NK-92 (cell line): Measurements from ENCODE around the gene ADCY10.

Experiments
- DNase-seq: peaks from one replicate; lab custom pipeline; 2025; ENCODE audit not compliant: unreplicated experiment; lab: John Stamatoyannopoulos, UW

The ADCY10 gene

DNA sequence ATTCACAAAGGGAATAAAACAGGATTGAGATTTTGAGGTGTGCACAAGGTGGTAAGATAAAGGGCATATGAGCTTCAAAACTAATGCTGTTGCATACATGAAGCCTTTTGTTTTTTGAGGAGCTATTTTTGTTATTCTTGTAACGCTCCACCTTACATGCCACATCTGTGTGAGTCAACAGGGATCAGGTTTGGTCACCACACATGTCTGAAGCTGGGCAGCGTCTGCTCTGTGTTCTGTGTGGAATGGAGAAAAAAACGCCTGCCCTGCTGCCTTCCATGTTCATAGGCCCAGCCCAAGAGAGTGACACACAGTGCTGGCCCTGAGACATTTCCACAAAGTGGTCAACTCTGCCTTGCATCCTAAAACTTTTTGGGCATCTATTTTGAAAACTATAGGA, 124.4 kb downstream of the ADCY10 start:
- DNase-seq, result no peak

DNA sequence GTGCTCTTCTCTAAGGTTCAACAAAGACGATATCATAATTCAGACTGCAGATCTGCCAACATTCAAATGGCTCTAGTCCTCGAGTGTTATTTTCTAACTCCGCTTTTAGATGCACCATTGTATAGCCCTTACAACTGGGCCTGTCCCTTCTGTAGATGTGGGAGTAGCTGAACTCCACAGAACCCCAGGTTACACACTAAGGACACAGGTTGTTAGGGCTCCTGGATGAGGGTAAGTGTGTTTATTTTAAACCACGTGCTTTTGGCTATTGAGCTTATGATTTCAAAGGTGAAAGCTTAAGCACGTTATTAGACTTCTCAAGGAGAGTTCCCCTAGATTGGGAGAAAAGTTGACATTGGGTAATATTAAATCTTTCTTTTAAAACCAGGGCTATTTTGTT, 127.4 kb downstream of the ADCY10 start:
- DNase-seq, result no peak

DNA sequence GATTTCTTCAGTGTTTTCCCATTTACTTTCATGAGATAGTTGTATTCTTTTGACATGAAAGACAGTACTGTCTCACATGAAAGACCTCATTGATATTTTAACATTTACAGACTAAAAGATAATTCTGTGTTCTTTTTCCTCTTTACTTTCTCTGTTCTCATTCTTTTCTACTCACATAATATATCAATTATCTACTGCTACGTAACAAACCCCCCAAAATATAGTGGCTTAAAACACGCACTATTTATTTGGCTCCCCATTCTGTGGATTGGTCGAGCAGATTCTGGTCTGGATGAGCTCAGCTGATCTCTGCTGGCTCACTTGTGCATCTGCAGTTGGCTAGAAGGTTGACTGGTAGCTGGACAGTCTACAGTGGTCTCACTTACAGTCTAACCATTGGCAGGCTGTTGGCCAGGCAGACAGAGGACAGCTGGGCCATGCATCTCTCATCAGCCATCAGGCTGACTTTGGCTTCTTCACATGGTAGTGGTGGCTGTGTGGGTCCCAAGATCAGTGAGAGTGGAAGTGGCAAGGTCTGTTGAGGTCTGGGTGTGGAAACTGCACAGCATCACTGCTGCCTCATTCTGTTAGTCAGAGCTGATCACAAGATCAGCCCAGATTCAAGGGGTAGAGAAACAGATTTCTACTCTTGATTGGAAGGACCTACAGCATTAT, 128.9 kb downstream of the ADCY10 start:
- no peak for DNase-seq

DNA sequence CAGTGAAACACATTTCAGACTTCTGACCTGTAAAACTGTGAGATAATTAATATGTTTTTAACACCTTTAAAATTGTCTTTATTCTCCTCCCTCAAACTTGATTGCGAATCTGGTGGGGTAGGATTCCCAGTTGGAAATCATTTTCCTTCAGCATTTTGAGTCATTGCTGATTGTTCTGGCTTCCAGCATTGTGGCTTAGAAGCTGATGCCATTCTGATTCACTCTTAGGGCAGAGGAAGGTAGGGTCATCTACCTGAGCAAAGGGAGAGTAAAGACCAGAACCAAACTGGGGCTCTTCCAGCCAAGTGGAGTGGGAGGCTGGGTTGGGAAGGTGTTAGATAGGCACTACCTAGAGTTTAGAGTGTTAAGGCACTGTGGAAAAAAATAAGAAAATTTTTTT, 131.0 kb downstream of the ADCY10 start:
- no peak for DNase-seq

DNA sequence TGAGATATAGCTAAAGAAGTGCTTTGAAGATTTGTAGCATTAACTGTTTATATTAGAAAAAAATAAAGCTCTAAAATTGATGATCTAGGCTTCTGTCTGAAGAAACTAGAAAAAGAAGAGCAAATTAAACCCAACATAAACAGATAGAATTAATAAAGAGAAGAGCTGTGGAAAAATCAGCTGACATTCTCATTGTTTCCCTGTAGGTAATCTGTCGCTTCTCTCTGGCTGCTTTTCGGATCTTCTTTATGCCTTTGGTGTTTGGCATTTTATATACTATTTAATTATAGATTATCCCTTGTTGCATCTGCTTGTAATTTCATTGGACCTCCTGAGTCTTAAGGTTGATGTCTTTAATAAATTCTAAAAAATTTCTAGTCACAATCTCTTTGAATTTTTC, 132.4 kb downstream of the ADCY10 start:
- no peak for DNase-seq

DNA sequence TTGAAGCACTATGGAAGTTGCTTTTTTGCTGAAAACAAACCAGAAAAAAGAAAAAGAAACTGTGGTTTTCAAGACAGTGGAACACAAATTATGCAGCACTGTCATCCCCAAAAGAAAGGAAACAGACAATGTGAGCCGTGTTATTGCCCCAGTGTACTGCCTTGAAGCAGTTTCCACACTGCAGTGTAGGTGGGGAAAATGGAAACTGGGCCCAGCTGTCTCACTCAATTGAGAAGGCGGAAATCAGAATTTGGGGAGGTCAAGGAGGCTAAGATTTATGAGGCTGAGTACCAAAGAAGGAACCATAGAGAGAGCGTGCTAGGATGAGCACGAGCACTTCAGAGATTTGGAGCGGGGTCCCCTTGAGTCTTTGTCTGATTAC, 136.7 kb downstream of the ADCY10 start:
- no peak for DNase-seq

DNA sequence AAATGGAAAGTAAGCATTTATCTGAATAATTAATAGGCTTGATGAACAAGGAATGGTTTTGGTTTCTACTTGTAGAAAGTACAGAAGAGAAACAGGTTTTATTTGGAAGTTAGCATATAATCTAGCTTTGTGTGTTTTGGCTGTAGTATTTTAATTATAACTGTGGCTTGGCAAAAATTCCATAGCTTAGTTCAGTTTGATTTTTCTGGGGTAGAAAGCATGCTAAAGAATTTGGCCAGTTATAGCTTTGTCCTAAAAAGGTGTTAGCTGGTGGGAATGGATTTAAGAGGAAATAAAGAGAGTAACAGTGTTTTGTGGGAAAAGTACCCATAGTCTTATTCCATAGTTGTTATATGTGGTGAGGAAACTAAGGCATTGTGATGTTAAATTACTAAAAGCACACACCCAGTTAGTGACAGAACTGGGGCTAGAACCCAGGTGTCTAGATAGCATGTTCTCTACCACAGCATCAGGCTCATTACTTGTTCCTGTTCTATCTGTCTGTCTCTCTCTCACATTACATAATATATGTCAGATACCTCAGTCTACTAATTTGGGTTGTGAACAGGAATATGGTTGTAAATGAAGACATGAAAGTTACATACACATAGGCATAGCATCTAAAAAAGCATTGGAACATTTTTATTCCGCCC, 137.2 kb downstream of the ADCY10 start:
- no peak for DNase-seq

DNA sequence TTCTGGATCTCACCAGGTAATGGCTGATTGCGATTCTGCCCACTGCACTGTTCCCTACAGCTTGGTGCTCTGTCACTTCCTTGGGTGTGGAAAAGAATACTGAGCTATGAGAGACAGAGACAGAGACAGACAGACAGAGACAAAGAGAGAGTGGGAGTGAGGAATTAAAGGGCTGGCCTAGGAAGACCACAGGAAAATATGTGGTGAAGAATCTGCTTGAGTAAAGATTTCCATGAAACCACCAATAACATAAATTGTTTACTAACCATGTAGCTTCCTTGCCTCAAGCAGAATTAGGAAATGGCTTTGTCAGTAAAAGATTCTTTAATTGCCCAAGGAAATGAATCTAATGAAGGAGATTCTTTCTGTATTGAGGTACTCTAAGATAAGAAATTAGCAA, 137.8 kb downstream of the ADCY10 start:
- no peak for DNase-seq

DNA sequence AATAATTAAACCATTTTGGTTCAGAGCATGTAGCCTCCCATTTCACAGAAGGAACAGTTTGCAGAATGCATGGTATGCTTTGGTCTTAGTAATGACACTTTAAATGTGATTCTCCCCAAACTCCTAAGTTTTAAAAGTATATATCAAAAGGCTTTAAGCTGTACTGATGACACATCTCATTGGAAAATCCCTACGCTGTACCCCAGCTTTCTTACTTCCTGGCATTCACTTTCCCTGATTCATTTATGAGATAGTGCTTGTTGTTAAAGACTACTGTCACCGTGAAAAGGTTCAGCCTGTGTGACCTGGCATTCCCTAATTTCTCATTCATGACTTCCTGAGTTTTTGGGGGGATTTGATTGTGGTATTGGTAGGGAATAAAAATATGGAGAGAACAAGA, 138.8 kb downstream of the ADCY10 start:
- no peak for DNase-seq

DNA sequence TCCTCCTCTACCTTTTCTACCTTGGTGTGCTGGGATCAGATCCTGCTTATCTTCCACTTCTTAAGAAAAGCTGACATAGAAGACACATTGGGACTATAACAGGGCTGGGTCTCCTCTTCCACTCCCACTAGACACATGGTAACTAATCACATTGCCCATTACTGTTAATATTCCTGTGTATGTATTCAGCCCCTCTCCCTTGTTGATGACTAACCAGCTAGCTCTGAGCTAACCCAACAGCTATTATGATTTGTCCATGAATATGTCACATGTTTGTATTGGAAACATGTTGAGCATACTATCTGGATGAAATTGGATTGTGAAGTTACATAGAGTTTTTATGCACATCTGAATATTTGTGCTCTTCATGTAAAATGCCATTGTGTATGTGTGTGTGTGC, 139.2 kb downstream of the ADCY10 start:
- no peak for DNase-seq

DNA sequence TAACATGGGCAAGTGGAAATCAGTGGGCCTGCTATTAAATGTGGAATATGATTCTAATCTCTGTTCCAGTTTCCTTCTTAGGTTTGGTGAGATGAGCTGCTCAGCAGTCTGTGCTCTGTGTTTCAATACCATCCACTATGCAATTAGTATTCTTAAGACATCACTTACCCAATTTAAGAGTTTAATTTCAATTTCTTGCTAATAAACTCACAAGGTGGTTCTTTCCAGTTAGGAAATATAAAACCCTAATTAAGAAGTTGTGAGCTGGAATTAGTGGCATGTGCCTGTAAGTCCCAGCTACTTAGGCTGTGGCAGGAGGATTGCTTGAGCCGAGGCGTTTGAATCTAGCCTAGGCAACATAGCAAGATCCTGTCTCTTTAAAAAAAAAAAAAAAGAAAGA, 140.4 kb downstream of the ADCY10 start:
- no peak for DNase-seq

DNA sequence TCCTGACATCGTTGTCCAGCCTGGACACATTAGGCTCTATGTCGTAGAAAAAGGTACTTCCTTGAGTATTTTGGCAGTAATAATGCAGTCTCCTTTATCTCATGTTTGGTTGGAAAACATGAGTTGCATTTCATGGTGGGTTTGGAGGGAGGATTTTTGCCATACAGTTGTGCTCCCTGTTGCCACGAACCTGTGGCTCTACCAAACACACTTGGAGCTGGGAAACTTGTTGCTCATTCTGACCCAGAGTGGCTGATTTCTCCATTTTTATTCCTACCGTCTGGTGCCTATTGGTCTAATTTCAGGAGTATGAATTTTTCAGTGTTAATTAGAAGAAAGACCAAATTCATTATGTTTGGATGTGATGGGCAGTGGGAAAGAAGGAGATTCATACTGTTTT, 141.5 kb downstream of the ADCY10 start:
- DNase-seq, result no peak

DNA sequence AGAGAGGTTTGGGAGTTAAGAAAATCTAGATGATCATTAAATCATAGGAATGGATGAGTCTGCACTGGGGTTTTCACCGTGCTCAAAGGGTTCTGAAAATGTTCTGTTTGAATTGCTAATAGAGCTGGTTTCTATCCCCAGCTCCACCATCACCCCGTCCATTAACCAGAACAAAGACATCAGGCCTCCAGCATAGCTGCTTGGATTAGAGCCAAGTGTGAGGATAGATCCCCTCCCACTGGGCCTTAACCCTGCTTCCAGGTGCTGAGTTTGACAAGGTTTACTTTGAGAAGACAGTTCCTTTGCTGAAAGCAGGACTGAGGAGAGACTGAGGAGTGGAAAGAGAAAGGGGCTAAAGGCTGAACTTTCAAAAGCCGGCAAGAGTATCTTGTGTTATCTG, 143.8 kb downstream of the ADCY10 start:
- DNase-seq, result no peak

DNA sequence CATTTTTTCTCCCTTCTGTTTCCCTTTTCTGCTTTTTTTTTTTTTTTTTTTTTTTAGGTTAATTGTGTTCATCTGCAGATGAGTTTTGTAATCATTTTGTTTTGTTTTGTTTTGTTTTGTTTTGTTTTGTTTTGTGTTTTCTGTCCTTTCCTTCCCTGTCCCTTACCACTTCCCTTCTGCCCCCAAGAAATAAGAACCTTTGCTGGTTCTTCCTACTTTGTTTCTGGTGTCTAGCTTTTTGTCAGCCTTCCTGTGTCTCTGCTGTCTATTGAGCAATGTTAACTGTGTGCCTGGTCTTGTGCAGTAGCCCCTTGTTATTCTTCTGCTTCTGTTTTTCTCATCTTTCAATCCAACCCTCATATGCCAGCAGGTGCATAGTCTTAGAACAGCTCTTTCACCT, 146.2 kb downstream of the ADCY10 start:
- DNase-seq, result no peak

DNA sequence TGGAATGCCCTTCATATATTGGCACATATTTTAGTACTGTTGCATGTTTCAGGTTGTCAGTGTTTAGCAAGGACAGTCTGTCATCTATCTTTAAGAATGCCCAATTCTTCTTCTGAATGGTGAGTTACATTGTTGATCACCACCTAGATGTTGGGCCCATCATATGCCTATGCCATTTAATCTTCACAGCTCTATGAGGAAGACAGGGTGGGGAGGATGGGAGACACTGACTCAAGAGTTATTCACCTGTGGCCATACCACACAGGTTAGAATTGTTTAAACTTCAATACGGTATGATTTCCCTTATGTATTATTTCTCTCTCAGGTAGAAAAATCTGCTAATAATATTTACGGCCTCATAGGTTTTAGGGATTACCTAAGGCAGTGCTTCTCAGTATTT, 147.4 kb downstream of the ADCY10 start:
- DNase-seq, result no peak

DNA sequence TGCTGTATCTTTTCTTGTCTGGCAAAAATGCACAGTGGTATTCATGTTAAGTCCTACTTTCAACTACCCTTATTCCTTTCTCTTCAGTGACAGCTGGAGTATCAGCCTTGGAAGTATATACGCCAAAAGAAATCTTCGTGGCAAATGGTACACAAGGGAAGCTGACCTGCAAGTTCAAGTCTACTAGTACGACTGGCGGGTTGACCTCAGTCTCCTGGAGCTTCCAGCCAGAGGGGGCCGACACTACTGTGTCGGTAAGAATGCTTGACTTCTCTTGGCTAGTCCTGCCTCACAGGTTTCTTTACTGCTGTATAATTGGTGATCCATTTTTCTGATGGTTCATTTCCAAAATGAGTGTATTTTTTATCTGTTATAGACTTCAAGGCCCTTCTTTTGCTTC, 148.4 kb downstream of the ADCY10 start:
- no peak for DNase-seq

DNA sequence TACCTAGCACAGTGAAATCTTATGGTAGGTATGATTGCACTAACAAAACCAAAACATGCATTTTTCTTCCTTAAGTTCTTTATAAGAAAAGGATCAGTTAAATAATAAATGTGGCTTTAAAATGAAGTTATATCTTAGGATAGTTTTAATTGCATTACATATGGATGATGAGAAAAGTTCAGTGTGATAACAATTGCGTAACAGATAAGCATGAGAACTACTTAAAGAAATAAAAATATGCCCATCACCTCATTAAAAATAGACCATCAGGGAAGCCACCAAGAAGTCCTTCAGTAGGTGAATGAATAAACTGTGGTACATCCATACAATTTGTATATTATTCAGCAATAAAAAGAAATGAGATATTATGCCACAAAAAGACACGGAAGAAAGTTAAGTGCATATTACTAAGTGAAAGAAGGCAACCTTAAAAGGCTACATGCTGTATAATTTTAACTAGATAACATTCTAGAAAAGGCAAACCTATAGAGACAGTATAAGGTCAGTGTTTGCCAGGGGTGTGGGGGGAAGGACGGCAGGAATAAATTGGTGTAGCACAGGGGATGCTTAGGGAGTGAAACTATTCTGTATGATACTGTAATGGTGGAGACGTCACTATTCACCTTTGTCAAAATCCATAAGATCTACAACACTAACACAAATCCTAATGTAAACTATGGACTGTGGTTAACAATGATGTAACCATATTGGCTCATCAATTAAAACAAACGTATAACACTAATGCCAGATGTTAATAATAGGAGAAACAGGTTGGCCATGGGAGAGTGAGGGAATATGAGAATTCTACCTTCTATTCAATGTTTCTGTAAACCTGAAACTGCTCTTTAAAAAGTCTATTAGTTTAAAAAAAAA, 149.2 kb downstream of the ADCY10 start:
- no peak for DNase-seq

DNA sequence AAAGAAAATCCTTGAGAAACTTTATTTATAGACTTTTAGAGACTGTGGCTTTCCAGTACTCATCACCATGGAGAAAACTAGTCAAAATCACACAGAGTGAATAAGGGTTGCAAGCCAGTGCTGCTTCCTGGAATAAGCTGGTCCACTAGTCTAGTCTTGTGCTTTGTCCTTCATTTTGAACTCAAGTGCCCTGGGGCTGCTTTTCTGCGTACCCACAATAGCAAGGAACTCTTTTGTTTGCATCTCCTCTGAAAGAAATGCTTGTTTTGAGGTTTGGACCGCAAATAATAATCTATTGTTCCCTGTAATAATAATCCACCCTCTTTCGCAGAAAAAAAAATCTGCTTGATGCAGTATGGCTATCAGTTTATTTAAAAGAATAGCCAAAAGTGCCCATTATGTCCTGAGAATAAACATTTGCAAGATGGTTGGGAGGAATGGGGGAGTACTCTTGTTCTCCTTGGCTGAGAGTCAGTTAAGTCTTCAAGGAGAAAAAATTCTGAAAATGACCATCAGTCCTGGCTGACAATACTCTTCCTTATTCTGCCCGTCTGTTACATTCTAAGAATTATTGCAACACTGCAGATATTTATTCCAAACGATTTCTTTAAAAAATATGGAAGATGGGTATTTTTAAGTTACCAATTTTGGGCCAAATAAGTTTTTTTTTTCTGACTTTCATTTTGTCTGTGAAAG, 150.3 kb downstream of the ADCY10 start:
- no peak for DNase-seq

DNA sequence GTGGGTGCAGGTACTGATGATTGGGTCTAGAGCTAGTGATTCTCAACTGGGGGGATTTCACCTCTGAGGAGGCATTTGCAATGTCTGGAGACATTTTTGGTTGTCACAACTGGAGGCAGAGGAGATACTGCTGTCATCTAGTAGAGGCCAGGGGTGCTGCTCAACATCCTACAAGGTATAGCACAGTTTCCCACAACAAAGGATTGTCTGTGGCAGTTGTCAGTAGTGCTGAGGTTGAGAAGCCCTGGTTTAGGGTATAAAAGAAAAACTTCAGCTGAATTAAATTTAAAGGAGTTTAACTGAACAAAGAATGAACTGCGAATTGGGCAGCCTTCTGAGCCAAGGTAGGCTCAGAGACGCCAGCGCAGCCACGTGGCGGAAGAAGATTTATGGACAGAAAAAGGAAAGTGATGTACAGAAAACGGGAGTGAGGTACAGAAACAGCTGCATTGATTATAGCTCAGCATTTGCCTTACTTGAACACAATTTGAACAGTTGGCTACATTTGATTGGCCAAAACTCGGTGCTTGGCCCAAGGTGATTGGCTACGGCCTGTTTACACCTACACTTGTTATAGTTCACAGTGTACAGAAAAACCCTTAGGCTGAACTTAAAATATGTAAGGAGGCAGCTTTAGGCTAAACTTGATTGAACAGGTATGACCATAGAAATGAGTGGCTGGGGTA, 151.7 kb downstream of the ADCY10 start:
- DNase-seq, result no peak

DNA sequence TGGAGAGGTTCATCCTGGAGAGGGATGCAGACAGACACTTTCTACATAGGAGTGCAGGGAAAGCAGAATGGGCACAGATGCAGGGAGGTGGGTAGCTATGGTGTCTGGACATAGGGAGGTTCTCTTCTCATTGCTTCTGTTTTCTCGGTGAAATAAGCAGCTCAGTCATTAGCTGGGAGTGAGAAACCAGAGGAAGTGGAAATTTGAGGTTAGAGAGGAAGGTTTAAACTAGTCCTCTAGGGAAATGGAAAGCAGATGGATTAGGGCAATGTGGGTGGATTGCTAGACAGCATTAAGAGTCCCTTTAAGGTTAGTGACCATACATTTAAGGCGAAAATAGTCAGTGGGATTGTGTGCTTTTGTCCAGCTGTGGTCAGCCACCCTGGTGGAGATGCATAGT, 152.5 kb downstream of the ADCY10 start:
- DNase-seq, result no peak
